HCEC 1CT (cell line): Measurements from ENCODE around the gene COPS4.
"Not testable (repeated sequence)": the region's sequence is repeated elsewhere in the genome, so short reads cannot be mapped to it uniquely, and the experiment has no call there.

ENCODE experiments used
- DNase-seq: peaks from one replicate; pipeline ENCODE4 v3.0.0-alpha.2; 2017

COPS4 gene

GRCh38 chr4:83024233-83024632 lies 10.8 kb upstream of the COPS4 start:
- DNase-seq, result no peak

- no peak for DNase-seq
Observed at GRCh38 chr4:83025563-83025962, 9.4 kb upstream of the COPS4 start.

- DNase-seq, result no peak
Observed at GRCh38 chr4:83028976-83029375, 6.0 kb upstream of the COPS4 start.

- DNase-seq, result no peak
Observed at GRCh38 chr4:83029688-83030087, 5.3 kb upstream of the COPS4 start.

- DNase-seq, result no peak
Observed at GRCh38 chr4:83036991-83037665, 2.1 kb downstream of the COPS4 start.

GRCh38 chr4:83040269-83040668 lies 5.3 kb downstream of the COPS4 start:
- DNase-seq, result no peak

GRCh38 chr4:83043157-83043556 lies 8.2 kb downstream of the COPS4 start:
- not testable (repeated sequence) for DNase-seq

GRCh38 chr4:83043801-83044407 lies 8.9 kb downstream of the COPS4 start:
- DNase-seq, result peak; percentile 62

GRCh38 chr4:83046693-83047473 lies 11.9 kb downstream of the COPS4 start:
- DNase-seq, result no peak

GRCh38 chr4:83048781-83049180 lies 13.8 kb downstream of the COPS4 start:
- not testable (repeated sequence) for DNase-seq

- no peak for DNase-seq
Observed at GRCh38 chr4:83054928-83055327, 19.9 kb downstream of the COPS4 start.

GRCh38 chr4:83062739-83063138 lies 27.8 kb downstream of the COPS4 start:
- no peak for DNase-seq

- no peak for DNase-seq
Observed at GRCh38 chr4:83065266-83065665, 30.3 kb downstream of the COPS4 start.

- DNase-seq, result no peak
Observed at GRCh38 chr4:83067058-83067639, 32.2 kb downstream of the COPS4 start.

- DNase-seq, result peak; percentile 64
Observed at GRCh38 chr4:83071116-83071515, 36.1 kb downstream of the COPS4 start.

- DNase-seq, result peak; percentile 68
Observed at GRCh38 chr4:83074086-83074704, 39.2 kb downstream of the COPS4 start.

GRCh38 chr4:83074783-83075182 lies 39.8 kb downstream of the COPS4 start:
- not testable (repeated sequence) for DNase-seq

- DNase-seq, result peak; percentile 51
Observed at GRCh38 chr4:83075311-83076095, 40.5 kb downstream of the COPS4 start.

GRCh38 chr4:83080561-83080960 lies 45.6 kb downstream of the COPS4 start:
- DNase-seq, result no peak

GRCh38 chr4:83082777-83083176 lies 47.8 kb downstream of the COPS4 start:
- DNase-seq, result no peak

GRCh38 chr4:83083925-83084475 lies 49.0 kb downstream of the COPS4 start:
- no peak for DNase-seq

GRCh38 chr4:83084956-83085355 lies 50.0 kb downstream of the COPS4 start:
- not testable (repeated sequence) for DNase-seq
